Vagina (tissue), 2 donors: ENCODE measurements around the gene SLC10A7.

ENCODE experiments used
- POLR2A ChIP-seq, 2 donors: fragments of 450-650 bp; IDR thresholded peaks; one replicate each; pipeline ENCODE4 v1.6.1; 2017; ENCODE audit warnings: antibody characterized with exemption in 2 of 2, mild to moderate bottlenecking in 2 of 2, moderate library complexity in 2 of 2
- POLR2AphosphoS5 ChIP-seq, 2 donors: sonication (generic); formaldehyde crosslinking; IDR thresholded peaks; one replicate each; pipeline ENCODE4 v1.9.0; 2017; ENCODE audit warnings: antibody characterized with exemption in 2 of 2, mild to moderate bottlenecking in 2 of 2, low read depth in 1 of 2; ENCODE audit not compliant: insufficient read depth in 1 of 2
- TF ChIP-seq, protein P1 (sequence below), 3 experiments: fragments of 450-650 bp in 2 of 3; fragments of 200-600 bp in 1 of 3; sonication (generic) in 1 of 3; IDR thresholded peaks; one replicate each; pipeline ENCODE4 v1.5.1; 2017 to 2019; ENCODE audit warnings: antibody characterized with exemption in 3 of 3, mild to moderate bottlenecking in 2 of 3, moderate library complexity in 2 of 3

DNA sequence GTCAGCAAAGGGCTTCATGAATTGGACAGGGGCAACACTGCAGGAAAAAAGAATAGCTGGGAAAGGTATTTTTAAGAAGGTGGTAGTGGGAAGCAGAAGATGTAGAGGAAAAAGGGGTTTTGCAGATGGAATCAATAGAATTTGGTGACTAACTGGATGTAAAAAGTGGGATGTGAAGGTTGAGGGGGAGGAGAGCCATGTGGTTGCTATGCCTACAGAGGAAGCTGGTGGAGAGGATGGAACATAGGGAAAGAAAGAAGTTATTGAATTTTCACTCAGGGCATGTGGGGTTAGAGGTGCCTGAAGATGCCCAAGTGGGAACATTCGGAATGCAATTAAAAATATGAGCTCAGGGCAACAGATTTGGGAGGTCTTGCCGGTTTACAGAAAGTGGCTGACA is 274.4 kb downstream of the SLC10A7 start:
- TF ChIP-seq, protein P1, sequence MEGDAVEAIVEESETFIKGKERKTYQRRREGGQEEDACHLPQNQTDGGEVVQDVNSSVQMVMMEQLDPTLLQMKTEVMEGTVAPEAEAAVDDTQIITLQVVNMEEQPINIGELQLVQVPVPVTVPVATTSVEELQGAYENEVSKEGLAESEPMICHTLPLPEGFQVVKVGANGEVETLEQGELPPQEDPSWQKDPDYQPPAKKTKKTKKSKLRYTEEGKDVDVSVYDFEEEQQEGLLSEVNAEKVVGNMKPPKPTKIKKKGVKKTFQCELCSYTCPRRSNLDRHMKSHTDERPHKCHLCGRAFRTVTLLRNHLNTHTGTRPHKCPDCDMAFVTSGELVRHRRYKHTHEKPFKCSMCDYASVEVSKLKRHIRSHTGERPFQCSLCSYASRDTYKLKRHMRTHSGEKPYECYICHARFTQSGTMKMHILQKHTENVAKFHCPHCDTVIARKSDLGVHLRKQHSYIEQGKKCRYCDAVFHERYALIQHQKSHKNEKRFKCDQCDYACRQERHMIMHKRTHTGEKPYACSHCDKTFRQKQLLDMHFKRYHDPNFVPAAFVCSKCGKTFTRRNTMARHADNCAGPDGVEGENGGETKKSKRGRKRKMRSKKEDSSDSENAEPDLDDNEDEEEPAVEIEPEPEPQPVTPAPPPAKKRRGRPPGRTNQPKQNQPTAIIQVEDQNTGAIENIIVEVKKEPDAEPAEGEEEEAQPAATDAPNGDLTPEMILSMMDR (IDR thresholded peaks at IDR 0.05) = no peak
- TF ChIP-seq POLR2A (IDR thresholded peaks at IDR 0.05) (no peak), POLR2AphosphoS5 (IDR thresholded peaks at IDR 0.05; ENCODE audit: insufficient read depth in 1 of 2, low read depth in 1 of 2) (no peak)
